SH-SY5Y (cell line): ENCODE results near the gene LRP2BP.

Experiments used
- GATA2 ChIP-seq: IDR thresholded peaks from 2 replicates; pipeline ENCODE4 v1.6.1; 2011; ENCODE audit warnings: mild to moderate bottlenecking, low read depth, low read length
- GATA3 ChIP-seq: IDR thresholded peaks from 2 replicates; pipeline ENCODE4 v1.6.1; 2011; ENCODE audit warnings: low read depth, mild to moderate bottlenecking, low read length, moderate library complexity

DNA sequence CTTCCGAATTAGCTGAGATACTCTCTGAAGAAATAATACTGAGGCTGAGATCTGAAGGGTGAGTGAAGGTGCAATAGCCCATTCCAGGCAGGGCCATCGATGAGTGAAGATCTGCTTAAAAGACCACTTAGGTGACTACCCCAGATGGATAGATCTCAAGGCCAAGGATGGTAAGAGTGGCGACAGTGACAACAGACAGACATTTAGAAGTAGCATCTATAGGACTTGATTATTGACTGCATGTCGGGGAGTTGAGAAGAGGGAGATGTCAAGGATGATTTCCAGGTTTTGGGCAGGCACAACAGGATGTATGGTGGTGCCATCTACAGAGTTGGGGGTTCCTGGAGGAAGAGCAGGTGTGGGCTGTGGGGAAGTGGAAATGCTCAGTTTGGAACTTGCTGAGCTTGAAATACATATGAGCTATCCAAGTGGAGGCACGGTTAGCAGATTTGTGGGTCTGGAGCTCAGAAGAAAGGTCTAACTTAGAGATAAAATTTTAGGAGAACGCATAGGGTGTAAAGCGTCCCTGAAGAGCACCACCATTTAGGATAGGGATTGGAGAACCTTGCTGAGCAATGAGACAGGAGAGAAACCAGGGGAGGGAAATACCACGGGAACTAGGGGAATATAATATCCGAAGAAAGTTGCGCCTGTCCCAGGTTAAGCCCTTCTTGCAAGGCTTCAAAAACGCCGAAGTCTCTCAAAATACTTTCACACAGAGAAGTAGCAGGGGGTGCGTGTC lies 29.4 kb upstream of the LRP2BP start:
- TF ChIP-seq GATA2, result no peak
- TF ChIP-seq GATA3, result no peak
